GM12865 (cell line): Measurements from ENCODE around the gene FRMD8.

Source experiments
- DNase-seq: peaks from one replicate; pipeline ENCODE4 v3.0.0; 2010; ENCODE audit warnings: low read depth
- H3K4me3 ChIP-seq: 2 replicates; pipeline ENCODE4 v1.5.1; 2011; ENCODE audit warnings: mild to moderate bottlenecking, low read depth, low read length, control low read depth
- TF ChIP-seq, protein P1 (sequence below): IDR thresholded peaks from 2 replicates; pipeline ENCODE4 v1.5.1; 2011; ENCODE audit warnings: low read length, control low read depth, low read depth, inconsistent platforms; ENCODE audit not compliant: insufficient read depth; ENCODE audit errors: missing control alignments

FRMD8 gene

GRCh38 chr11:65375012-65375411 is 11.4 kb upstream of the FRMD8 start:
- no peak for DNase-seq
- no peak overlapping the region for H3K4me3 ChIP-seq
- TF ChIP-seq, protein P1, sequence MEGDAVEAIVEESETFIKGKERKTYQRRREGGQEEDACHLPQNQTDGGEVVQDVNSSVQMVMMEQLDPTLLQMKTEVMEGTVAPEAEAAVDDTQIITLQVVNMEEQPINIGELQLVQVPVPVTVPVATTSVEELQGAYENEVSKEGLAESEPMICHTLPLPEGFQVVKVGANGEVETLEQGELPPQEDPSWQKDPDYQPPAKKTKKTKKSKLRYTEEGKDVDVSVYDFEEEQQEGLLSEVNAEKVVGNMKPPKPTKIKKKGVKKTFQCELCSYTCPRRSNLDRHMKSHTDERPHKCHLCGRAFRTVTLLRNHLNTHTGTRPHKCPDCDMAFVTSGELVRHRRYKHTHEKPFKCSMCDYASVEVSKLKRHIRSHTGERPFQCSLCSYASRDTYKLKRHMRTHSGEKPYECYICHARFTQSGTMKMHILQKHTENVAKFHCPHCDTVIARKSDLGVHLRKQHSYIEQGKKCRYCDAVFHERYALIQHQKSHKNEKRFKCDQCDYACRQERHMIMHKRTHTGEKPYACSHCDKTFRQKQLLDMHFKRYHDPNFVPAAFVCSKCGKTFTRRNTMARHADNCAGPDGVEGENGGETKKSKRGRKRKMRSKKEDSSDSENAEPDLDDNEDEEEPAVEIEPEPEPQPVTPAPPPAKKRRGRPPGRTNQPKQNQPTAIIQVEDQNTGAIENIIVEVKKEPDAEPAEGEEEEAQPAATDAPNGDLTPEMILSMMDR, result no peak

DNA sequence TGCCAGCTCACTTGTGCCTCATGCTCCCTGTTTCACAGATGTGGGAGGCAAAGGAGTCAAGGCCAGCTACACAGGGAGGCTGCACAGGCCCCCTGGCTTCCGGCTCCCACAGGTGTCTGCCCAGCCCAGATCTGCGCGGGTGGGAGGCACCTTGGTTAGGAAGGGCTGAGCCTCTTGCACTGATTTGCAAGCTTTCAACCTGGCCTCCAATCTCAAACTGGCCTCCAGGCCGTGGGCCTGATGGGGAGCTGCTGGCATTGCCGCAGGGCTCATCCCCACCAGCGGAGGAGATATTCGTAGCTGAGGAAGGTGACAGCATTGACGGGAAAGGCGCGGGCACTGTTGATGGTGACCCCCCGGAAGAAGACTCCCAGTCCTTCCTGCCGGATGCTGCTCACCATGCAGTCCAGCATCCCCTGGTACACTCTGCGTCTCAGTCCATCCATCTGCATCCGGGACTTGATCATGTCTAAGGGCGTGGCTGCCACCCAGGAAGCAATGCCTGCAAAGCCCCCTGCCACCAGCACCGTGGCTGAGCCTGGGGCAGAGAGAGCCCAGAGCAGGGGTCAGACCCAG is 10.2 kb upstream of the FRMD8 start:
- TF ChIP-seq, protein P1, result no peak
- DNase-seq, result no peak
- no peak overlapping the region for H3K4me3 ChIP-seq

GRCh38 chr11:65377036-65377435 is 9.4 kb upstream of the FRMD8 start:
- DNase-seq, result no peak
- TF ChIP-seq, protein P1, result no peak
- H3K4me3 ChIP-seq, result no peak overlapping the region

DNA sequence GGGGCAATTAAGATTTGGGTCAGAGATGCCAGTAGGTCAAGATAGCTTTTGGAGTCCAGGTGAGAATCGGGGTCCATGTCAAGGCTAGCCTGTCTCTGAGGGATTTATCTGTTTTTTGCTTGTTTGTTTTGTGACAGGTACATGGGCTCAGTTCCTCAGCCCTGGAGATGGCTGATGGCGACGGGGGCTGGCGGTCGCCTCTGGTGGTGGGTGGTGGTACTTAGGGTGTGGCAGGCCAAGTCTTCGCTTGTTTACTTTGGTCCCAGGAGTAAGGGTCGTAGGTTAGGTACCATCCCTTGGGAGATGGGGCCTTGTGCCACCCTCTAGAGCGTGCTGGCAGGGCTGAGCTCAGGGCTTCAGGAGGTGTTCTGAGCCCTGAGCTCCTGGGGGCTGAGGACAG is 8.7 kb upstream of the FRMD8 start:
- TF ChIP-seq, protein P1, result no peak
- H3K4me3 ChIP-seq, result no peak overlapping the region
- DNase-seq, result no peak

GRCh38 chr11:65378208-65378927 is 8.1 kb upstream of the FRMD8 start:
- no peak for DNase-seq
- TF ChIP-seq, protein P1, result no peak
- no peak overlapping the region for H3K4me3 ChIP-seq

GRCh38 chr11:65378928-65379638 is 7.4 kb upstream of the FRMD8 start:
- no peak overlapping the region for H3K4me3 ChIP-seq
- TF ChIP-seq, protein P1, result no peak
- no peak for DNase-seq
